ENCODE data around the gene ANKRD11.

The ANKRD11 gene

DNA sequence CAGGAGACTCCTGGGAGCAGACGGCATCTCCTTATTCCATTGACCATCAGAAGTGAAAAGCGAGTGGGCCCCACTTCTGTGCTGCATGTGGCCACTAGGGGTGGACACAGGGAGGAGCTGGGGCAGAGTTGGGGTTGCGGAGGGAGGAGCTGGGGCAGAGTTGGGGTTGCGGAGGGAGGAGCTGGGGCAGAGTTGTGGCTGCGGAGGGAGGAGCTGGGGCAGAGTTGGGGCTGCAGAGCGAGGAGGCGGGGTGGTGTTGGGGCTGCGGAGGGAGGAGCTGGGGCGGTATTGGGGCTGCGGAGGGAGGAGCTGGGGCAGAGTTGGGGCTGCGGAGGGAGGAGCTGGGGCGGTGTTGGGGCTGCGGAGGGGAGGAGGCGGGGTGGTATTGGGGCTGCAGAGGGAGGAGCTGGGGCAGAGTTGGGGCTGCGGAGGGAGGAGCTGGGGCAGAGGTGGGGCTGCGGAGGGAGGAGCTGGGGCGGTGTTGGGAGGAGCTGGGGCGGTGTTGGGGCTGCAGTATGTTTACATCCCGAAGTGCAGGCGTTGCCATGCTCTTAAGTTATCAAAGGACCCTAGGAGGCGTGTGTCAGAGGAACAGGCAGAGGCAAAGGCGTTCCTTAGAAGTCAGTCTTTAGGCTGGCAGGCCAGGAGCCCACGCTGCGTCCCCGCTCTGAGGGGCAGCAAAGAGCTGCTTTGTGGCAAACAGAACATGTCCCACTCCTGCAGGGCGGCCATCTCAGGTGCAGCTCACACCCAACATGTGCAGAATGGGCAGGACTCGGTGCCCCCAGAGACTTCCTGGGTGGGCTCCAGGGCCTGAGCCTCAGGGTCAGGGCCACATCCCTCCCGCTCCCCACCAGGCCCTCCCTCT, 196.9 kb downstream of the ANKRD11 start:
- no peak for DNase-seq

DNA sequence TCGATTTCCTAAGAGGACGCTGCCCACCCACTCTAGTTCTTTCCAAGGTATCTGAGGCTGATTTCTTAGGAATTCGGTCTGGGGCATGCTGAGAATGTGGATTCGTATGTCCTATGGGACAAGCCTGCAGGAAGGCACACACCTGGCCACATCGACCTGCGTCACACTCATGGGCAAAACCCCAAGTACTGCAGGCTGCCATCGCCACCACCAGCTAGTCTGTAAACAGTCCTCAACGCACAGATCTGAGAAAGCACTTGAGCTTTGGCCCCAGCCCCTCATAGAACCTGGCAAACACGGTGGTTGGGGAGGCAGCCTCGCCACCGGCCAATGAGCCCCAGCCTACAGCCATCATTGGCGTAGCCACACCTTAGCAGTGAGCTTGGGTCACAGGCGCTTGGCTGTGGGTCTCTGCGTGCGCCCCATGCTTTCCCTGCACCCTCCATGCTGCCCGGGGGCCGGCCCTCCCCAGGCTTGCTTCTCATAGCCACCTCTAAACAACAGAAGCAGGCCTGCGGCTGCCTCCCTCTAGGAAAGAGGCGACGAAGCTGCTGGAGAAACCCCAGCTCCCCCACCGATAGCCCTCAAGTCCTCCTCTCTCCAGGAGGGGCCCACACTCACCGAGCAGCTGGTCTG, 197.8 kb downstream of the ANKRD11 start:
- no peak for DNase-seq

DNA sequence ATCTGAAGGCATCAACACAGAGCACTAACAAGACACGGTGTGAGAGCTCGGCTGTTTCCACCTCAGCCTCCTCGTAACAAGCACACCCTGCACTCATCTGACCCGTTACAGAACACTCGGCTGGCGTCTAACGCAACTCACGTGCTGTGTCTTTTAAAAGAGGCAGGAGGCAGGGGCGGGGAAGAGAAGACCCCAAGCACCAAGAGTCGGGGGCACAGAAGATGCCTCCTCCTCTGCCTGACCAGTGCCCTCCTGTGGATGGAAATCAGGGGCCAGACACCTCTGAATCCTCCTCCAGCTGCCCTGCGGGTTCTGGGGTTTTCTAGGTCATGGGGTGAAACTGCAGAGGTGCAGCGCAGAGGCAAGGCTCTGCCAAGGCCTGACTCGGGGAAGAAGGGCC, 198.6 kb downstream of the ANKRD11 start:
- DNase-seq, result no peak

DNA sequence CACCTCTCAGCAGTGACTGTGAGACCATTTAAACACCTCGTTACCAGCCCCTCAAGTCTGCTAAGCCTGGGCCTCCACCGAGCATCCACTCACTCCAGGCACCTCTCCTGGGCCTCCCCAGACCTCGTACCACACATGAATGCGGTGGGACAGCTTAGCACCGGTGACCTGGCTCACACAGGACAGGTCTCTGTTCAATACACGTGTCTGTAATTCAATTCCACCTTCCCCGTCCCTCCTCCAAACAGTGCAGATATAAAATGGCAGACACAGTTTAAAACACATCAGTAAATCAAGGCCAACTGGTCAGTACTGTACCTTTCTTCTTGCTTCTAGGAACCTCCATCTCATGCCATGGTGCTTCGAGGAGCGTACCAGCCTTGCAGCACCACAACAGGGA, 199.0 kb downstream of the ANKRD11 start:
- DNase-seq, result no peak

DNA sequence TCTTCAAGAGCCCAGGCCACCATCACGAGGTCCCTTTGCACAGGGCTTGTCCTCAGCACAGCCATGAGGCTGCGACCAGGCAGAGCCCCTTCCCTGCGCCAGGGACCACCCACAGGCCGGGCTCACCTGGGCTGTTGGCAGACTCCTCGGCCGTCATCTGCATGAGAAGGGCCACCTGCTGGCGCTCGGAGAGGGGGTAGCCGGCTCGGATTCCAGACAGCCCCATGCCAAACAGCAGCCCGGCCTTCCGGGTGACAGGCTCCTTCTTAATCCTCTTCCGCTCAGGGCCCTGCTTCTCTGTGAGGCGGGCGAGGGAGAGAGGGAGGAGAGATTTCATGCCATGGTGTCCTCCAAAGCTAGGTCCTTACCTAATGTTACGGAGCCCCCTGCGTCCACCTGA, 199.5 kb downstream of the ANKRD11 start:
- no peak for DNase-seq

DNA sequence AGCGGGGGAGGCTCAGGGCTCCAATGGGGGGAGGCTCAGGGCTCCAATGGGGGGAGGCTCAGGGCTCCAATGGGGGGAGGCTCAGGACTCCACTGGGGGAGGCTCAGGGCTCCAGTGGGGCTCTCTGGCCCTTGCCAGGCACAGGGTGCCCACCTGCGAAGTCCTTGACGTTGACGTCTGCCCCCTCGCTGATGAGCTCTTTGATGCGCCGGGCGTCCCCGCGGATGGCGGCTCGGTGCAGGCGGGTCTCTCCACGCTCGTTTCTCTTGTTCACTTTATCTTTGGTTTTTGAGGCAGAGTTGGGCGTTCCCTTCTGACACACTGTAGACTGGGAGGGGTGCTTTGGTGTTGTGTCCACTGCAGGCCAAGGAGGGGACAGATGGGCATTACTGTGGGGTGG, 199.9 kb downstream of the ANKRD11 start:
- no peak for DNase-seq

DNA sequence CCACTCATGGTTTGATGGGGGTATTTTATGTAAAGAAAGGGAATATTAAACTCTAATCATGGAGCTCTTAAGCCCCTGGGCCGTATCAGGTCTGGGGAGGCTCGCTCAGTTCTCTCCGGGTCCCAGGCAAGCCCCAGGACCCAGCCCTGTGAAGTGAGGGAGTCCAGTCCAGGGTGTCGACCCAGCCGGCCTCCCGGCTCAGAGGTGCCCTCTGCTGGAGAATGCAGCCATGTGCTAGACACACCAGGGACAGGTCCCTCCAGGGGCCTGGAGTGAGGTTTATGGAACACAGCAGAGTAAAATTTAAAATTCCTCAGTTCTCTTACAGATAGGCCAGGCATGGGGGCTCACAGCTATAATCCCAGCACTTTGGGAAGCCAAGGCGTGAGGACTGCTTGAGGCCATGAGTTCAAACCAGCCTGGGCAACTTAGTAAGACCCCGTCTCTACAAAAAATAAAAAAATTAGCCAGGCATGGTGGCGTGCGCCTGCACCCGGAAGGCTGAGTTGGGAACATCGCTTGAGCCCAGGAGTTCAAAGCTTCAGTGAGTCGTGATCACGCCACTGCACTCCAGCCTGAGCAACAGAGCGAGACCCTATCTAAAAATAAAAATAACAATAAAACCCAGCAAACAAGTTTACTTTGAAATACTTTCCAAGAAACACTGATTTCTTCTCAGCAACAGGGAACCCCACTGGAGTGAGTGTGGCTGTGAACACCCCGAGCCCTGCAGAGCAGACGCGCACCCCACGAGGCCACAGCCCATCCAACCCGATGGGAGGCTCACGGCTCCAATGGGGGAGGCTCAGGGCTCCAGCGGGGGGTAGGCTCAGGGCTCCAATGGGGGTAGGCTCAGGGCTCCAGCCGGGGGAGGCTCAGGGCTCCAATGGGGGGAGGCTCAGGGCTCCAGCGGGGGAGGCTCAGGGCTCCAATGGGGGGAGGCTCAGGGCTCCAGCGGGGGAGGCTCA, 200.6 kb downstream of the ANKRD11 start:
- peak; percentile 52 for DNase-seq

DNA sequence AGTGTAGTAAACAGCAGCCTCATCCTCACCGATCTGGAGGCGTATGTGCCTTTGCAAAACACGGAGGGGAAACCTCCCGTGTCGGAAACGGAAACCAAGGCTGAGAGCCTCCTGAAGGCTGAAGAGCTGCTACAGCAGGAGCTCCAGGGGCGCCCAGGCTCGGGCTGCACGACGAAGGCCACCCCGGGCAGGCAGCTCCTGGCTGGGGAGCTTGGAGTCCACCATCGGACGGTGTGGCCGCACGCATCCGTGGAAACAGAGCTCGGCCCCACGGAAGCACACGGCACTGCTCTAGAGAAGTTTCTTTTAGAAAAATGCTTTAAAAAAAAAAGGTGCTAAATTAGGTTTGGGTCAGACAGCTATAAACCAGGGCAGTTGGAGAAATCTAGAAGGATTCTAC, 201.4 kb downstream of the ANKRD11 start:
- no peak for DNase-seq

DNA sequence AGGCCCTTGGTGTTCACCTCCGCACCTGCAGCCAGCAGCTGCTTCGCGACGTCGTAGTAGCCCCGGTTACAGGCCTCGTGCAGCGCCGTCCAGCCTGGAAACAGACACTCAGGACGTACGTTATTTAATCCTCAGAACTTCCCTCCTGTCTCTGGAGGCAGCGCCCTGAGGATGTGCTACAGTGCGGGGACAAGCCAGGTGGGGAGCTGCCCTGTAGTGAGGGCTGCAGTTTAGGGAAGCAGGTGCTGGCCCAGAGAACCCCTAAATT, 201.8 kb downstream of the ANKRD11 start:
- no peak for DNase-seq

DNA sequence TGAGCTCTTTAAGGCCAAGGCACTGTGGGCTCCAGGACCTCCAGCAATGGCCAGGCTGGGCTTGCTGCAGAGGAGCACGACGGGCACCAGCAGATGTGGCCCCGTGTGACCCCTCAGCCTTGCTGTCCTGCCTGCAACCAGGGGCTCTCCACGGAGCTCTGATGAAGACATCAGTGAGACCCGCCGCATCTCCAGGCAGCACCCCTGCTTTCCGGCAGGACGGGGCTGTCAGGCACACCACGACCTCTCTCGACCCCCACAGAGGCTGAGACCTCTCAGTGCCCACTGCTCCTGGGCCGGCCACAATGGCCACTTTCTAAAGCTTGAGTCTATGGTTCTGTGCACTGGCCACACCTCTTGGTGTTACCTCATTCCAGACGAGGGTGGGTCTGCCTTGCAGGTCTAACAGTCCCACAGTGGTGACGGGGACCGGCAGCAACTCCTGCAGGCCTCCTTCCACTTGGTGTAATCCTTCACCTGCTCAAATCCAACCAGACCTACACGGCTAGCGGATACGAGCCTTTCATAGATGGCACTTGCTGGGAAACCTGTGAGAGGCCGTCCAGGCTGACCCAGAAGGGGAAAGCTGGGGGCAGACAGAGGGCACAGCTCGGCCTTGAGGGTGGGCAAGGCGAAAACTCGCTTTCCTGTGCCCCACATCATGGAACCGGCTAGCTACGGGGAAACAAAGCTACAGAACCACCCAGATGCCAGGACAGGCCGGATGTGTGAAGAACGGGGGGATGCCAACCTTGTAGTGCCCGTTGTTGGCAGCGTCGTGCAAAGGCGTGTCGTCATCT, 202.4 kb downstream of the ANKRD11 start:
- no peak for DNase-seq

DNA sequence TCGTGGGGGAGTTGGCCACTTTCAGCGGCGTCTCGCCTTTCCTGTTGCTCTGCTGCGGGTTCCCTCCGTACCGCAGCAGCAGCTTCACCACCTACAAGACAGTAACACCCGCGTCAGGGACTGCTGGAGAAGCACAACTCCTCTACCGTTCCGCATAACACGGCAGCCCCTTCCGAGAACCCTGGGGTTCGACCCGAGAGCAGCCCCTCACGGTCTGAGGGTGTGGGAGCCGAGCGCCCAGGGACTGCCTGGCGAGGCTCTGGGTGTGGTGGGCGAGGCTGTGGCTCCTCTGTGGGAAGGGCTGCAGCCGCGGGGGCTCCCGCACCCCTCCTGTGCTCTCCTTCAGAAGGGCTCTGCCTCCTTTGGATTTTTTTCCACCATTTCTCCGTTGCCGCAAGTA, 204.3 kb downstream of the ANKRD11 start:
- DNase-seq, result no peak

DNA sequence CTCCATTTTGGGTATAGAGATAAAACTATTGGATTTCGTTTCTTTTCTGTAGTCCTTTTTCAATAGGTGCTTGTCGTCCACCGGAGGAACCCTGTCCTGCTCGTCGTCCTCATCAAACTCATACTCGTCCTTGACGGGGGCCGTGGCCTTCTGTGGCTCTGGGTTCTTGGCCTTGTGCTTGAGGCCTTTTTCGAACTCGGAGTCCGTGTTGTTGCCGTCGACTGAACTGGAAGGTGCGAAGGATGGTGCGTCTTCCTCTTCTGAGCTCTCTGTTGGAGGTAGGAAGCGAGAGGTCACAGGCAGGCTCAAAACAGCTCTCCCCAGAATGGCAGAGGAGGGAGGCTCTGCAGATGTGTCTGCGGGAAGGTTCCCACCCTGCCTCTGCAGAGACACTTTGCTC, 205.0 kb downstream of the ANKRD11 start:
- DNase-seq, result no peak

DNA sequence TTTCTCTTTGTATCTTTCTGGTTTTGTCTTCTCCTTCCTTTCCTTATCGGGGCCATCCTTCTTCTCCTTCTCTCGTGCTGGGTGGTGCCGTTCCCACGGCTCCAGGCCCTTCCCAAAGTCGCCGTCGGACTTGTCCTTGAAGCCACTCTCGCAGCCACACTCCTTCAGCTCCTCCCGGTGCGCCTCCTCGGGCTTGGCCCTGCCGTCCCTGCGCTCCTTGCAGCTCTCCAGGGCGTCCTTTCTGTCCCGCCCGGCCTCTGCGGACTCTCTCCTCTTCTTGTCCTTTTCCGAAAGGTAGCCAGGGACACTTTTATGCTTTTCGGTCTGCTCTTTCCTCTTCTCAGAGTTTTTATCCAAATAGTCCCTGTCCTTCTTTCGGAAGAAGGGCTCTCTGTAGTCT, 206.9 kb downstream of the ANKRD11 start:
- no peak for DNase-seq

DNA sequence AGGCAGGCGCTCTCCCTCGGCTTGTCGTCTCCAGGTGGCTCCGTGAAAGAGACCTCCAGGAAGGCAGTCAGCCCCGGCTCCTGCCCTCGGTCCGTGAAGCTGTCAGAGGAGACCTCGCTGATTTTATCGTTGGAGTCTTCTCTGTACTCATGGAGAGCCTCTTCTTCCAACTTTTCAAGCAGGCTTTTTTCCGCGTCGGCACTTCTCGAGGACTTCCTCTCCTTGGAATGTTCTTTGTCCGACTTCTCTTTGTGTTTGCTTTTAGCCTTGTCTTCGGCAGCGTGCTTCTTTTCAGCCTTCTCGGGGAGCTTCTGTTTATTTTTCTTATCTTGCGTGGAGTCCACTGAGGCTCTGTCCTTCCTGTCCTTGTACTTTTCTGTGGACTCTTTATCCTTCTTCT, 207.8 kb downstream of the ANKRD11 start:
- no peak for DNase-seq

DNA sequence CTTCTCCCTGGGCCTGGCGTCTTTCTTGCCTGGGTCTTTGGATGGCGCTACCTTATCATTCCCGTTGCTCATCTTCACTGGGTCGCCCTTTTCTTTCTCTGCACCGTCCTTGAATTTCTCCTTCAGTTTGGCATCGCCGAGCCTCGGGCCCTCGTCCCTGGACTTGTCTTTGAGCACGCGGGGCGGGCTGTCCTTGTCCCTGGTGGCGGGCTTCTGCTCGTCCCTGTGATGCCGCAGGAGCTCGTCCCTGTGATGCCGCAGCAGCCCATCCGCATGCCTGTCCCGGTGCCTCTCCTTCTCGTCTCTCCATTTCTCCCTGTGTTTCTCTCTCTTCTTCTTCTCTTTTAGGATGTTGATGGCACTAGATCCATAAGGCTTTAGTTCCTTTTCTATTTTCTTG, 208.5 kb downstream of the ANKRD11 start:
- no peak for DNase-seq

DNA sequence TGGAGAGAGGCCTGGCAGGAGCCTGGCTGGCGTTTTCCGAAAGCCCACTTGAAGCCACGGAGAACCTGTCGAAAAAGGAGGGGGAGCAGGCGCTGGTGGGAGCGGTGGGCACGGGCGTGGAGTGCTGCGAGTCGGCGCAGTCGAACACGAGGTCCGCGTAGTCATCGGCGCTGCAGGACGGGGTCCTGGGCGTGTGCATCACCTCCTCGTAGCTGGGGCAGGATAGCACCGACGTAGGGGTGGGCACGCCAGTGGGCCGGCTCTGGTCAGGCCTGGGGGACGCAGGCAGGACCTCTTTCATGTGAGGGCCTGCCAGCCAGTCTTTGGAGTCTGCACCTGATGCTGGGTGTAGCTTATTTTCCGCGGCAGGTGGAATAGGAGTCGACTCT, 209.2 kb downstream of the ANKRD11 start:
- no peak for DNase-seq

DNA sequence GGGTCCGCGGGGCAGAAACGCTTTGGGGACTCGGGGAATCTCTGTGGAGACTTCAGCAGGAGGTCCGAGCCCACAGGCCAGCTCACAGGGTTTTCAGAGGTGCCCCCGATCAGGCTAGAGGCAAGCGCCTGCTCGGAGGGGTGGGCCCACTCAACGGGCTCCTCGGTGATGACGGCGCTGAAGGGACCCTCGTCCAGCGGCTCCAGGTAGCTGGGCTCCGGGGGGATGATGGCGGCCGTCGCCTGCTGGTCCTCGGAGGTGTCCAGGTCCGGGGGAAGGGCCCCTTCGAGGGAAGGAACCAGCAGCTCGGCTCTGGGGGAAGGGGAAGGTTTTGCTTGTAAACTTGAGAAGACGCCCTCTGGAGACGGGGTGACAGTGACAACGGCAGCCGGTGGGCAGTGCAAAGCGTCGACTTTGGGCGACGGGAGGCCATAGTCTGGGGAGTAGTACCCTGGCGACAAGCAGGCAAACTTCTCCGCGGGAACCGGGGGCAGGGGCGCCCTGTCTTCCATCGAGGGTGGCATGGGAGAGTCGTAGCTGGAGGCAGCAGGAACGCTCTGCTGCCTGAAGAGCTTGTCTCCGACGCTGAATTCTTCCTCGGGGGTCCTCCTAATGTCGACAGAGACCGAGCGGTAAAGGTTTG, 209.7 kb downstream of the ANKRD11 start:
- no peak for DNase-seq

DNA sequence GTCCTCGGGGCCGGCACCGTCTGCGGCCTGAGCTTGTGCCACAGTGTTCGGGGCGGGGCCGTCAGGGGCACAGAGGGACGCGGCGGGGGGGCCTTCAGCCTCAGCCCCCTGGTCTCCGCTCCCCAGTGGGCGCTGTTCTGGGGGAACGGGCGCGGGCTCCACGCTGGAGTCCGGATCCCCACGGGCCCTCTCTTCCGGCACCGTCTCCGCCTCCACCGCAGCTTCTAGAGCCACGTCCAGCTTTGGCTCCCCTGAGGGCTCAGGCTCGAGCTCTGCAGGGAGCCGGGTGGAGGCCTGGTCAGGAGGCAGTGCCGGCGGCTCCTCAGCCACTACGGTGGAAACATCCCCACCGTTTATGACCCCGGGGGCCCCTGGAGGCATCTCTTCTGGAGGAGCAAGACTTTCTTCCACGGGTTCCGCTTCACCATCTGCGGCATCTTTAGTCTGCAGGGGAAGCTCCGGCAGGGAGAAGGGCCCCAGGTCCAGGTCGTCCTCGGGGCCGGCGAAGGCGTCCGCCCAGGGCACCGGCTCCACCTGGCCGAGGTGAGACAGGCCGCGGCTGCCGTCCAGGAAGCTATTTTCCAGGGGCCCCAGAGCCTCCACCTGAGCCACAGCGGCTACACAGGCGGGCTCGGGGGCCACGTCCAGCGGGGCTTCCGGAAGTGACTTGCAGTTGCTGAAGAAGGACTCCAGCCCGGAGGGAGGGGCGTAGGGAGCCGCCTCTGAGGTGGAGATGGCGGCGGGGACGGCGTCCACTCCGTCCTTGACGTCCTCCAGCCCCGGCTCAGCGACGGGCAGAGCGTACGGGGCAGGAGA, 210.5 kb downstream of the ANKRD11 start:
- DNase-seq, result no peak

DNA sequence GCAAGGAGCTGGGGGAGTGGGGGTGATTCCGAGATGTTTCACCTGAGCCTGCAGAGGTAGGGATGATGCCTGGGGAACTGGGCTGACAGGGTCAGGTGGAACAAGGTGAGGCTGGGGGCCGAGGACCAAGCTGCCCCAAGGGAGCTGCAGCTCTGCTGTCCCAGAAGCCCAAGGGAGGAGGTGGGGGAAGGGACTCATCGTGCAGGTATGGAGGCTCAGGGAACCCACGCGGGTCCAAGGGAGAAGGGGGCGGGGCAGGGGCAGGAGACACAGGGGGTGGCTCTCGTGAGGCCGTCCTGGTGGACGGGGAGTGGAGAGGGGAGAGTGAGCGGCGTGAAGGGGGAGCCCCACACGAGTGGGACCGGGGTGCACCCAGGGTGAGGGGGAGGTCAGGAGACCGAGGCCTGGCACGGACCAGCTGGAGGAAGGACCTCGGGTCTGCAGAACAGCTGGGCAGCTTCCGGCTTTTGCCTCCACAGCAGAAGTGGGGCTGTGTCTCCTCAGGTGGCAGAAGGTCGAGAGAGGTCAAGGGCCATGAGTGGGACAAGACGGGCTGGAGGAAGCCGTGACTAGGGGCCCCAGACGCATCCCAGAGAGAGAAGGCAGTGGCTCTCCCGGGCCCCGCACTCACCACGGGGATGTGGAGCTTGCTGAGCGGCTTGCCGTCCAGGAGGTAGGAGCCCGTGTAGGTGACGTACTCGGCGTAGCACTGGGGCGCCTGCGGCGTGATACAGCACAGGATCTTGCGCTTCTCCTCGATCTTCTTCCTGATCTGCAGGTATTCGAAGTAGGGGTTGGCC, 211.7 kb downstream of the ANKRD11 start:
- DNase-seq, result no peak

DNA sequence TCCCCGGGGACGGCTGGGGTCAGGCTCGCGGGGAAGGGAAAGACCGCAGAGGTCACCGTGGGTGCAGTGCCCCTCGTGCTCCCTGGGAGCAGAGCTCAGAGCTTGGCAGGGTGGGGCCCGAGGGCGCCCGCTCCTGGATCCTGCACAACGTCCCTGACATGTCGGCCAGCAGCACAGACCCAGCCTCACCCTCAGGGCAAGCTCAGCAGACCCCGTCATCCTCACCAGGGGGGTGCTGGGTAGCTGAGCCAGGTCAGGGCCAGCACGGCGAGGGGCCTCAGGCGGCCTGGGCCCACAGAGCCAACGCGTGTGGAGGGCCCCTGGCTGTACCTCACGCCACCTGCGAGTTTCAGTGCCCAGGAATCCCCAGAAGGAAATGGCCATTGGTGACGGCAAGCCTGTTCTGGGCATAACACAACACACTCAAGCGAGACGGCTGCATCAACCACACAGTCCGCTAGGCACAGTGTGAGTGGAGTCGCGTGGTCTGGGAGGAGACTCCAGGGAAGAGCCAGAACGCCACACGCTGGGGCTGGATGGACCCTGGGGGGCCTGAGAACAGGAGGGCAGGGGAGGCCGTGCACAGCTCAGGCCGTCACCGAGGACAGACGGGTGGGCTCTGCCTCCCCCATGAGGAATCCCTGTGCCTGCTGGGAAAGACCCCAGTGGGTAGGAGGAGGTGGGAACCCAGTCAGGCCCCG, 212.6 kb downstream of the ANKRD11 start:
- no peak for DNase-seq
